Thyroid gland (tissue), 4 donors: ENCODE results near the gene SPON1.

Experiments used
- POLR2A ChIP-seq, 2 donors: fragments of 450-650 bp; IDR thresholded peaks; one replicate each; pipeline ENCODE4 v1.6.1; 2017; ENCODE audit warnings: antibody characterized with exemption in 2 of 2, mild to moderate bottlenecking in 2 of 2, moderate library complexity in 1 of 2
- TF ChIP-seq, protein P1 (sequence below), 6 experiments: fragments of 200-600 bp in 3 of 6; fragments of 450-650 bp in 3 of 6; sonication (generic) in 3 of 6; IDR thresholded peaks; one replicate each; pipeline ENCODE4 v1.5.1; 2016 to 2019; ENCODE audit warnings: antibody characterized with exemption in 6 of 6, mild to moderate bottlenecking in 2 of 6, inconsistent platforms in 1 of 6, moderate library complexity in 1 of 6

DNA sequence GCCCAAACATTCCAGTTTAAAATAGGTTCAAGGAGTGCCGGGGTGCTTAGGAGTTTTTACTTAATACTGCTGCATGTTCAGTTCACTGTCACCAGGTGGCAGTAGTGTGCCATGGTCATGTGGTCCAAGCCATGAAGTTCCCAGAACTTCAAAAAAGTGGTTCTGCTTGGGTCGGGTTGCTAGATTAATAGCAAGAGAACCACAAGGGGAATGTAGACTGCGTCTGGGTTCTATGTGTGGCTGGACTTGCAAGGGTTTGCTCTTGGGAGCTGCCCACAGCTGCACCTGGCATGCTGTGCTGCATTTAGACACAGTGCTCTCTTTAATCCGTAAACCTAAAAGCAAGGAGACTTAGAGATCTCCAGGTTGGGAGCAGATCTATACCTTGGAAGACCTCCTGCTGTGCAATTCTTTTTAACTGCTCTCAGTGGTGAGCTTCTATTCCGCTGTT is 6.5 kb upstream of the SPON1 start:
- TF ChIP-seq, protein P1, sequence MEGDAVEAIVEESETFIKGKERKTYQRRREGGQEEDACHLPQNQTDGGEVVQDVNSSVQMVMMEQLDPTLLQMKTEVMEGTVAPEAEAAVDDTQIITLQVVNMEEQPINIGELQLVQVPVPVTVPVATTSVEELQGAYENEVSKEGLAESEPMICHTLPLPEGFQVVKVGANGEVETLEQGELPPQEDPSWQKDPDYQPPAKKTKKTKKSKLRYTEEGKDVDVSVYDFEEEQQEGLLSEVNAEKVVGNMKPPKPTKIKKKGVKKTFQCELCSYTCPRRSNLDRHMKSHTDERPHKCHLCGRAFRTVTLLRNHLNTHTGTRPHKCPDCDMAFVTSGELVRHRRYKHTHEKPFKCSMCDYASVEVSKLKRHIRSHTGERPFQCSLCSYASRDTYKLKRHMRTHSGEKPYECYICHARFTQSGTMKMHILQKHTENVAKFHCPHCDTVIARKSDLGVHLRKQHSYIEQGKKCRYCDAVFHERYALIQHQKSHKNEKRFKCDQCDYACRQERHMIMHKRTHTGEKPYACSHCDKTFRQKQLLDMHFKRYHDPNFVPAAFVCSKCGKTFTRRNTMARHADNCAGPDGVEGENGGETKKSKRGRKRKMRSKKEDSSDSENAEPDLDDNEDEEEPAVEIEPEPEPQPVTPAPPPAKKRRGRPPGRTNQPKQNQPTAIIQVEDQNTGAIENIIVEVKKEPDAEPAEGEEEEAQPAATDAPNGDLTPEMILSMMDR (IDR thresholded peaks at IDR 0.05) = peak; percentile 50 to 89 (median 82)
- TF ChIP-seq POLR2A (IDR thresholded peaks at IDR 0.05) = no peak
